Adrenal gland (tissue), 12 donors: Measurements from ENCODE around the gene ZDHHC5. TPM values are rescaled to one million over a fixed set of nuclear protein-coding genes. Genes with fewer than 3 reads are reported as not detected.

ENCODE experiments used
- DNase-seq, 7 donors: peaks; one replicate each; pipeline ENCODE4 v3.0.0-alpha.2; 2019 to 2020
- H3K27ac ChIP-seq, 5 donors: fragments of 200-600 bp; sonication (generic) in 4 of 5; 1 replicate in 3 of 5; 2 replicates in 2 of 5; pipeline versions ENCODE4 v1.5.1 to v1.8.0; 2016 to 2020; ENCODE audit warnings: mild to moderate bottlenecking in 1 of 5
- H3K27me3 ChIP-seq: fragments of 200-600 bp; 2 replicates; pipeline ENCODE4 v1.8.0; 2021
- H3K36me3 ChIP-seq, 2 donors: fragments of 200-600 bp; replicated peaks in 1 of 2; 1 replicate in 1 of 2; 2 replicates in 1 of 2; pipeline versions ENCODE4 v1.5.1 to v1.8.0; 2018 to 2022
- H3K4me1 ChIP-seq, 2 donors: fragments of 200-600 bp; replicated peaks in 1 of 2; 1 replicate in 1 of 2; 2 replicates in 1 of 2; pipeline versions ENCODE4 v1.5.1 to v1.8.0; 2018 to 2021
- H3K4me3 ChIP-seq, 4 donors: fragments of 200-600 bp; sonication (generic) in 3 of 4; one replicate each; pipeline ENCODE4 v1.5.1; 2016 to 2018
- H3K9me3 ChIP-seq, 3 donors: fragments of 200-600 bp; sonication (generic) in 1 of 3; replicated peaks in 1 of 3; 1 replicate in 2 of 3; 2 replicates in 1 of 3; pipeline versions ENCODE4 v1.5.1 to v1.8.0; 2016 to 2021
- POLR2A ChIP-seq, 2 donors: fragments of 450-650 bp; IDR thresholded peaks; one replicate each; pipeline ENCODE4 v1.6.1; 2017; ENCODE audit warnings: antibody characterized with exemption in 2 of 2, mild to moderate bottlenecking in 2 of 2, moderate library complexity in 1 of 2
- WGBS, 4 donors: extraction: QIAGEN DNeasy Blood & Tissue Kit in 2 of 4; methylation state at CpG; one replicate each; pipeline versions ENCODE4 v1.1.5 to v1.1.7; 2013 to 2017; 5-methylcytosine and 5-hydroxymethylcytosine counted together
- intact Hi-C, 2 donors: fragments of 100-400 bp; cut with DNase I; formaldehyde crosslinking; loops; one replicate each; pipeline versions ENCODE4 v1.14.1 to v1.15.0; 2022 to 2023
- polyA plus RNA-seq, 3 donors: library from polyadenylated mRNA; stranded (reverse); fragments of 200-250 nt in 2 of 3; fragments of 350-450 nt in 1 of 3; fragmentation: Illumina TruSeq in 1 of 3; extraction: RNeasy Lipid Tissue Mini Kit (QIAGEN cat#74804) in 1 of 3; gene quantifications; one replicate each; pipeline ENCODE4 v1.2.3, GENCODE V29; 2013 to 2014
- total RNA-seq, 9 donors: library from RNA; depleted of rRNA in 4 of 9; stranded (reverse); fragments of >200 nt in 4 of 9; fragments of 120-200 nt in 1 of 9; fragmentation: NEBNext Ultra II Directional in 1 of 9; extraction: Animal tissue kit (Norgen Biotek cat#: 25700) in 1 of 9; gene quantifications; one replicate each; pipeline versions ENCODE4 v1.1.0 to v1.2.4, GENCODE V29; 2013 to 2023
- TF ChIP-seq, protein P1 (sequence below), 6 experiments: fragments of 450-650 bp in 4 of 6; fragments of 200-600 bp in 2 of 6; sonication (generic) in 1 of 6; IDR thresholded peaks; 1 replicate in 5 of 6; 2 replicates in 1 of 6; pipeline versions ENCODE4 v1.5.1 to v1.8.0; 2016 to 2021; ENCODE audit warnings: antibody characterized with exemption in 6 of 6, mild to moderate bottlenecking in 2 of 6, moderate library complexity in 1 of 6
- donor health status: healthy with polysubstance abuse.
- donor health status: Bipolar disorder and iron deficiency.
- donor health status: DM: yes; HTN: yes; CAD: no.
- donor health status: DM: no; HTN: no; CAD: no.
- donor health status: DM: no; HTN: no; CAD: no.
- donor health status: DM: yes; HTN: yes; CAD: no.

Gene ZDHHC5
- total and polyA plus RNA-seq, 12 donors = 22.6 to 111 (median 46.3) TPM

DNA sequence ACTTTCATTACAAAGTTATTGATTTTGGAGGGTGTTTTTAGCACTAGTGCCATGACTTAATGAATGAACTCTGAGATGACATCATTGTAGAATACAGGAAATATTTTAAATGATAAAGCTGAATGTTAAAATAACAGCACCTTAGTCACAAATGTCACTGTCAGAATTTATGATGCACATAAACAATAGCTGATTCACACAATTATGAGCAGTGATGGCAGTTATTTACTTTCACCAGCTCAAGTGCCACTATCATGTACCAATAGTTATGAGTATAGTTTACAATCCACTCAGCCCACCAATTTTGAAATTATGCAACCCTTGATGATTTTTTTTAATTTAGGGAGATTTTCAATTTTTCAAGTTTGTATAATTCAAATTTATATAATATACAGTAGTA is 47.4 kb upstream of the ZDHHC5 start:
- intact Hi-C loops = no loop called here
- no peak for DNase-seq
- TF ChIP-seq, protein P1, sequence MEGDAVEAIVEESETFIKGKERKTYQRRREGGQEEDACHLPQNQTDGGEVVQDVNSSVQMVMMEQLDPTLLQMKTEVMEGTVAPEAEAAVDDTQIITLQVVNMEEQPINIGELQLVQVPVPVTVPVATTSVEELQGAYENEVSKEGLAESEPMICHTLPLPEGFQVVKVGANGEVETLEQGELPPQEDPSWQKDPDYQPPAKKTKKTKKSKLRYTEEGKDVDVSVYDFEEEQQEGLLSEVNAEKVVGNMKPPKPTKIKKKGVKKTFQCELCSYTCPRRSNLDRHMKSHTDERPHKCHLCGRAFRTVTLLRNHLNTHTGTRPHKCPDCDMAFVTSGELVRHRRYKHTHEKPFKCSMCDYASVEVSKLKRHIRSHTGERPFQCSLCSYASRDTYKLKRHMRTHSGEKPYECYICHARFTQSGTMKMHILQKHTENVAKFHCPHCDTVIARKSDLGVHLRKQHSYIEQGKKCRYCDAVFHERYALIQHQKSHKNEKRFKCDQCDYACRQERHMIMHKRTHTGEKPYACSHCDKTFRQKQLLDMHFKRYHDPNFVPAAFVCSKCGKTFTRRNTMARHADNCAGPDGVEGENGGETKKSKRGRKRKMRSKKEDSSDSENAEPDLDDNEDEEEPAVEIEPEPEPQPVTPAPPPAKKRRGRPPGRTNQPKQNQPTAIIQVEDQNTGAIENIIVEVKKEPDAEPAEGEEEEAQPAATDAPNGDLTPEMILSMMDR (IDR thresholded peaks at IDR 0.05) = no peak
- no peak for TF ChIP-seq POLR2A (IDR thresholded peaks at IDR 0.05)
- no peak overlapping the region for H3K4me3 ChIP-seq
- no peaks in the 10 kb centered on the region for H3K9me3 ChIP-seq
- H3K27ac ChIP-seq = no peak overlapping the region
- H3K27me3 ChIP-seq = peaks cover 3% of the 10 kb centered on the region
- no peaks in the 10 kb centered on the region for H3K4me1 ChIP-seq
- no peaks in the 10 kb centered on the region for H3K36me3 ChIP-seq

DNA sequence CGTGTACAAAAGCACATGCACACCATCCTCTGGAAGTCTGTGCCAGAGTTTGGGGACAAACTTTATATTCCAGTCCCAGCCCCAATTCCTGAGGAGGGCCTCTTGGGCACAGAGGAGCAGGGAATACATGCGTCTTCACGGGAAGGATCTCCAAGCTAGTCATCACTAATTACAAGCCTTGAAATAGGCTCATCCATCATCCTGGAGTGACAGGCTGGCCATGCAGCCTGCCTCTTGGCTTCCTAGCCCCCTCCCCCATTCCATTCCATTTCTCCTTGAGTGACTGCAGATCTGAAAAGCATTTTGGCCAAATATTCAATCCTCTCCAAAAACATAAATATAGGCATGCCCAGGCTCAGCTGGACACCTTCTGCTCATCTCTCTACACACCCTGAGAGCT is 45.7 kb upstream of the ZDHHC5 start:
- no peak overlapping the region for H3K27ac ChIP-seq
- peaks cover 3% of the 10 kb centered on the region for H3K27me3 ChIP-seq
- intact Hi-C loops = no loop called here
- no peak for TF ChIP-seq POLR2A (IDR thresholded peaks at IDR 0.05)
- TF ChIP-seq, protein P1 (IDR thresholded peaks at IDR 0.05) = no peak
- WGBS, 4 donors = 31 to 53% (median 36%) methylated on average over 3 of the region's 3 CpGs
- no peak for DNase-seq
- H3K9me3 ChIP-seq = no peaks in the 10 kb centered on the region
- no peak overlapping the region for H3K4me3 ChIP-seq
- H3K36me3 ChIP-seq = no peaks in the 10 kb centered on the region
- H3K4me1 ChIP-seq = no peaks in the 10 kb centered on the region

DNA sequence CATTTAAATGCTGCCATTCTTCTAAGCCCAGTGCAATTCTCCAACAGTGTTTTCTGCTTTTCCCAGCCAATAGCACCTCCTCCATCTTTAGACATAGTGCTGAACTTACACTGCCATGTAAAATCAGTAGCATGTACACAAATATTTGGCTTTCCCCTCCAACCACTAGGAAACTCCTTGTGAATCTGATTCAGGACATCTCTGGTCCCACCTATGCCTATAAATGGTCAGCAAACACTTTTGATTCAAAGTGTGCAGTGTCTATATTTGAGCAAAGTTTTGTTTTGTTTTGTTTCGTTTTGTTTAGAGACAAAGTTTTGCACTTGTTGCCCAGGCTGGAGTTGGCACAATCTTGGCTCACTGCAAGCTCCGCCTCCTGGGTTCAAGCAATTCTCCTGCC is 43.0 kb upstream of the ZDHHC5 start:
- TF ChIP-seq POLR2A (IDR thresholded peaks at IDR 0.05) = no peak
- intact Hi-C loops = no loop called here
- 75 to 88% (median 83%) methylated on average over 2 of the region's 2 CpGs for WGBS, 4 donors
- H3K27me3 ChIP-seq = peaks cover 3% of the 10 kb centered on the region
- no peak overlapping the region for H3K4me3 ChIP-seq
- H3K27ac ChIP-seq = no peak overlapping the region
- H3K9me3 ChIP-seq = no peaks in the 10 kb centered on the region
- no peak for DNase-seq
- H3K4me1 ChIP-seq = no peaks in the 10 kb centered on the region
- H3K36me3 ChIP-seq = no peaks in the 10 kb centered on the region

DNA sequence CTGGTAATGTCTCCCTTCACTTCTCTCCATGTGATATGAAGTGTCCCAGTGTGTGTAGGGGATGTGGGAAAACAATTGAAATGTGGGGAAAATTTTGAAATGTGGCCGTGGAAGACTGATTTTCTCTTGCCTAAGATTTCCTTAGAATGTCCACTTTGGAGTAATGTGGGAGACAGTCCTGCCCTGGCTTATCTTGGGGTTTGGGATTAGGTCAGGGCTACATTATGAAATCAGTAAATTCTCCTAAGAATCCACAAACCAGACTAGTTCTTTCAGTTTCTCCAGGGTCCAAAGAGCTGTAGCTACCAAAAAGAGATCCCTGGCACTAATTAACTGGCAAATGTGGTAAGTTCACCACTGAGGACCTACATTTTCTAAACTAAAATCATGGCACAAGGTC is 41.0 kb upstream of the ZDHHC5 start:
- TF ChIP-seq, protein P1 (IDR thresholded peaks at IDR 0.05) = no peak
- no peak for TF ChIP-seq POLR2A (IDR thresholded peaks at IDR 0.05)
- Histone ChIP-seq H3K4me1 (no peaks in the 10 kb centered on the region), H3K36me3 (no peaks in the 10 kb centered on the region), H3K27me3 (peaks cover 3% of the 10 kb centered on the region), H3K27ac (no peak overlapping the region), H3K4me3 (no peak overlapping the region), H3K9me3 (no peaks in the 10 kb centered on the region)
- 57 to 71% (median 62%) methylated on average over 1 of the region's 1 CpG for WGBS, 4 donors
- no peak for DNase-seq
- intact Hi-C loops = no loop called here

DNA sequence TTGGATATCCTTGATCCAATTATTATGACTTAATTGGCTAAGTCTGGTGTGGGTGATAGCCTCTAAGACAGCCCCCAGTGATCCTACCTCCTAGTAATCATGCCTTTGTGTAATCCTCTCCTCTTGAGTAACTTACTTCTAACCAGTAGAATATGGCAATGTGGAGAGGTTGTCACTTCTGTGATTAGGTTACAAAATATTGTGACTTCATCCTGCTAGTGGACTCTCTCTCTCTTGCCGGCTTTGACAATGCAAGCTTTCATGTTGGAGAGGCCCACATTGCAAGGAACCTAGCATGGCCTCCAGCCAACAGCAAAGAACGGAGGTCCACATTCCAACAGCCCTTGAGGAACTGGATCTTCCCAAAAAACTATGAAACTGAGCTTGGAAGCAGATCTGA is 37.7 kb upstream of the ZDHHC5 start:
- Histone ChIP-seq H3K4me3 (no peak overlapping the region), H3K9me3 (no peaks in the 10 kb centered on the region), H3K27ac (no peak overlapping the region), H3K36me3 (no peaks in the 10 kb centered on the region), H3K4me1 (no peaks in the 10 kb centered on the region), H3K27me3 (no peaks in the 10 kb centered on the region)
- 57 to 83% (median 71%) methylated on average over 2 of the region's 2 CpGs for WGBS, 4 donors
- intact Hi-C loops = no loop called here
- TF ChIP-seq, protein P1 (IDR thresholded peaks at IDR 0.05) = no peak
- TF ChIP-seq POLR2A (IDR thresholded peaks at IDR 0.05) = no peak
- DNase-seq = no peak
